ENCODE results near the gene C5. TPM values are rescaled to one million over a fixed set of nuclear protein-coding genes. Genes with fewer than 3 reads are reported as not detected.

The C5 gene
- total and polyA plus RNA-seq, 2 donors (not counting 1 experiment from before 2014, with no cell fraction given) = 1.9 to 7.3 TPM

DNA sequence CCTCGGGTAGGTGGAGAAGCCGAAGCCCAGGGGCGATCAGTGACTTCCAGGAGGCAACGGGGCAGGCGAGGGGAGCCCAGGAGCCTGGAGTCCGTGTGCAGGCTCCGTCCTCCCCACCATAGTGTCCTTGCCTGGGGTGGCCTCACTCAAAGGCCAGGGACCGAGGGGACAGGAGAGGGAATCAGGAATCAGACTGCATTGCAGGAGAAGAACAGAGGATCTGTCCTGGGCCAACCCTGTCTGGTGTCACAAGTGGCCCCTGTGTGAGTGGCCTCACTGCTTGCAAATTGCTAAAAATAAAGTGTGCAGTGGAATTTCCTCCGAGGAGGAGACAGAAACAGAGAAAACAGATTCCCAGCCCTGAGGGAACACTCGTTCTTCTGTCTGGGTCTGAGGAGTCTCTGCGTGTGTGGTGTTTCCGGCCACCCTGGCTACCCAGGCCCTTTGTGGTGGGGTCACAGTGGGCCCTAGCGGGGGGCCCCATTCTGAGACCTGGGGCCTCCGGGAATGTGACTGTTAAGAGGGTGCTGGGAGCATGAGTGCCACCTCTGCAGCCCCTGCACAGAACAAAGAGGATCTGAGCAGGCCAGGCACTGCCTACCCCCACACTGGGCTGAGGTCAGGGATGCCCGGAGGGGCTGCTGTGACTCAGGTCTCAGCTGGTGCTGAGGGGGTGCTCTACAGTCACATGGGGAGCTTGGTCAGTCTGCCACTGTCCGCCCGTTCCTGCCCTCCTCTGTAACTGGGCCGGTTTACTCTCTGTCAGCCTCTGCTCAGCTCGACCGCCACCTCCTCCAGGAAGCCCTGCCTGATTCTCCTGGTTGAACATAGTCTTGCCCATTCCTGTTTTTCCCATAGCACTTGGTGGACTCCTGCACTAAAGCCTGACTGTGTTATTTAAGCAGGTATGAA, 130.9 kb downstream of the C5 start:
- Histone ChIP-seq H4K20me1 (ENCODE audit: control insufficient read depth, extremely low read depth, insufficient read depth, low read length) (no peaks in the 10 kb centered on the region), H2AFZ (ENCODE audit: low read length) (no peak overlapping the region), H3K4me2 (ENCODE audit: extremely low read depth, insufficient read depth, low read length) (no peak overlapping the region), H3K4me1 (ENCODE audit: control insufficient read depth, extremely low read depth, insufficient read depth, low read length) (peaks cover 6% of the 10 kb centered on the region), H3K27me3 (ENCODE audit: control insufficient read depth, insufficient read depth, low read length) (no peaks in the 10 kb centered on the region), H3K9ac (ENCODE audit: insufficient read depth, low read length) (no peak overlapping the region), H3K27ac (ENCODE audit: insufficient read depth, low read length) (no peak overlapping the region), H3K79me2 (ENCODE audit: control insufficient read depth, insufficient read depth, low read length) (no peaks in the 10 kb centered on the region), H3K36me3 (ENCODE audit: control insufficient read depth, insufficient read depth, low read length) (no peaks in the 10 kb centered on the region), H3K9me3 (ENCODE audit: control insufficient read depth, insufficient read depth, low read depth, low read length) (no peaks in the 10 kb centered on the region), H3K4me3 (replicated peaks in 1 of 4; ENCODE audit: control extremely low read depth in 1 of 4, insufficient read depth in 1 of 4, low read depth in 3 of 4, low read length in 4 of 4) (no peak overlapping the region)
- TF ChIP-seq CTCF (conservative IDR thresholded peaks at IDR 0.05 in 1 of 2, IDR thresholded peaks at IDR 0.05 in 1 of 2; ENCODE audit: low read depth in 1 of 2, low read length in 2 of 2) = no peak
- no peak for TF ChIP-seq EZH2 (IDR thresholded peaks at IDR 0.05; ENCODE audit: low read length, missing control alignments)
- no peak for DNase-seq (ENCODE audit: low read depth in 2 of 2)

DNA sequence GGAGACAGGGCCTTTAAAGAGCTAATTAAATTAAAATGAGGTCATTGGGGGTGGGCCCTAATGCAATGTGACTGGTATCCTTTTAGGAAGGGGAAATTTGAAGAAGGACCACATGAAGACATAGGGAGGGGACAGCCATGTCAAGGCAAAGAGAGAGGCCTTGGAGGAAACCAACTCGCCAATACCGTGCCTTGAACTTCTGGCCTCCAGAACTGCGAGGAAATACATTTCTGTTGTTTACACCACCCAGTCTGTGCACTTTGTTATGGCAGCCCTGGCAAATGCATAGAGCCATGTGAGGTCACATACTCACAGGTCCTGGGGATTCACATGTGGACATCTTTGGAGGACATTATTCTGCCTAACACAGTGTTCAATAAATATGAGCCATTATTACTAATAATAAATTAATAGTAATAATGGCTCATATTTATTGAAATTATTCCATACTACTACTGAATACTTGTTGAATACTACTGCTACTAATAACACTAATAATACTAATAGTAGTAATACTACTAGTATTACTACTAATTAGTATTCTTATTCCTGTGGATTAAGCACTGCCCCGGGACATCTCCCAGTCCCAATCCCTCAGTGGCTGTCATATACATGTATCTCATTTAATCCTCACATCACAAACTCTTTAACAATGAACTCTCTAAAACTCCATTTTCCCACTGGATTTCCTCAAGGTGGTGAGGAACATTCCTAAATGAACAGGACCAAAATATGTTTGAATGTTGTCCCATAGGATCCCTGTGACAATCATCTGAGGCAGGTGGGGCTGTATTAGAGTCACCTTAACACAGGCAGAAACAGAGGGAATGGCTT, 131.9 kb downstream of the C5 start:
- H3K9ac ChIP-seq (ENCODE audit: insufficient read depth, low read length) = no peak overlapping the region
- no peak overlapping the region for H3K4me3 ChIP-seq (replicated peaks in 1 of 4; ENCODE audit: control extremely low read depth in 1 of 4, insufficient read depth in 1 of 4, low read depth in 3 of 4, low read length in 4 of 4)
- no peaks in the 10 kb centered on the region for H3K79me2 ChIP-seq (ENCODE audit: control insufficient read depth, insufficient read depth, low read length)
- H3K27ac ChIP-seq (ENCODE audit: insufficient read depth, low read length) = no peak overlapping the region
- H3K4me2 ChIP-seq (ENCODE audit: extremely low read depth, insufficient read depth, low read length) = no peak overlapping the region
- no peaks in the 10 kb centered on the region for H4K20me1 ChIP-seq (ENCODE audit: control insufficient read depth, extremely low read depth, insufficient read depth, low read length)
- DNase-seq (ENCODE audit: low read depth in 2 of 2) = no peak
- no peak for TF ChIP-seq EZH2 (IDR thresholded peaks at IDR 0.05; ENCODE audit: low read length, missing control alignments)
- TF ChIP-seq CTCF (conservative IDR thresholded peaks at IDR 0.05 in 1 of 2, IDR thresholded peaks at IDR 0.05 in 1 of 2; ENCODE audit: low read depth in 1 of 2, low read length in 2 of 2) = no peak
- no peaks in the 10 kb centered on the region for H3K36me3 ChIP-seq (ENCODE audit: control insufficient read depth, insufficient read depth, low read length)
- no peak overlapping the region for H2AFZ ChIP-seq (ENCODE audit: low read length)
- H3K9me3 ChIP-seq (ENCODE audit: control insufficient read depth, insufficient read depth, low read depth, low read length) = no peaks in the 10 kb centered on the region
- H3K27me3 ChIP-seq (ENCODE audit: control insufficient read depth, insufficient read depth, low read length) = no peaks in the 10 kb centered on the region
- H3K4me1 ChIP-seq (ENCODE audit: control insufficient read depth, extremely low read depth, insufficient read depth, low read length) = peaks cover 6% of the 10 kb centered on the region

Measured in fibroblast of lung (primary cell).